Femur (tissue), 1 donor: ENCODE data around the gene OR51V1.
"Not testable (repeated sequence)": the region's sequence is repeated elsewhere in the genome, so short reads cannot be mapped to it uniquely, and the experiment has no call there.

Experiments
- DNase-seq: peaks from one replicate; pipeline ENCODE4 v3.0.0-alpha.2; 2017

The OR51V1 gene

GRCh38 chr11:5230266-5230665 lies 29.8 kb upstream of the OR51V1 start:
- no peak for DNase-seq

GRCh38 chr11:5229796-5230195 lies 29.3 kb upstream of the OR51V1 start:
- DNase-seq, result no peak

GRCh38 chr11:5229356-5229755 lies 28.9 kb upstream of the OR51V1 start:
- no peak for DNase-seq

- DNase-seq, result no peak
Observed at GRCh38 chr11:5228124-5228523, 27.6 kb upstream of the OR51V1 start.

GRCh38 chr11:5227681-5228080 lies 27.2 kb upstream of the OR51V1 start:
- no peak for DNase-seq

- DNase-seq, result no peak
Observed at GRCh38 chr11:5226732-5227310, 26.3 kb upstream of the OR51V1 start, which contains the start of gene HBB. Gene HBB (minus strand): TSS chr11:5227071. CDS start chr11:5227021, 50 bp downstream.

- DNase-seq, result peak; percentile 19
Observed at GRCh38 chr11:5225480-5225871, 25.0 kb upstream of the OR51V1 start.

GRCh38 chr11:5224538-5225479 lies 24.3 kb upstream of the OR51V1 start:
- no peak for DNase-seq

- DNase-seq, result no peak
Observed at GRCh38 chr11:5223686-5224085, 23.2 kb upstream of the OR51V1 start.

- DNase-seq, result no peak
Observed at GRCh38 chr11:5223146-5223545, 22.7 kb upstream of the OR51V1 start.

GRCh38 chr11:5210376-5210885 lies 9.9 kb upstream of the OR51V1 start:
- no peak for DNase-seq

GRCh38 chr11:5204787-5205186 lies 4.3 kb upstream of the OR51V1 start:
- DNase-seq, result no peak

GRCh38 chr11:5203366-5203765 lies 2.9 kb upstream of the OR51V1 start:
- DNase-seq, result no peak

- DNase-seq, result no peak
Observed at GRCh38 chr11:5198285-5198684, 2.2 kb downstream of the OR51V1 start.

- DNase-seq, result no peak
Observed at GRCh38 chr11:5197536-5197935, 2.9 kb downstream of the OR51V1 start.

- no peak for DNase-seq
Observed at GRCh38 chr11:5196731-5197130, 3.8 kb downstream of the OR51V1 start.

- DNase-seq, result no peak
Observed at GRCh38 chr11:5196067-5196466, 4.4 kb downstream of the OR51V1 start.

- no peak for DNase-seq
Observed at GRCh38 chr11:5192738-5193137, 7.7 kb downstream of the OR51V1 start.

- DNase-seq, result no peak
Observed at GRCh38 chr11:5188201-5188600, 12.3 kb downstream of the OR51V1 start.

GRCh38 chr11:5178046-5178837 lies 22.2 kb downstream of the OR51V1 start:
- no peak for DNase-seq

GRCh38 chr11:5174934-5175333 lies 25.5 kb downstream of the OR51V1 start:
- no peak for DNase-seq

GRCh38 chr11:5171856-5172255 lies 28.6 kb downstream of the OR51V1 start:
- no peak for DNase-seq

GRCh38 chr11:5165898-5166297 lies 34.6 kb downstream of the OR51V1 start:
- DNase-seq, result not testable (repeated sequence)
